Measurements from ENCODE around the gene PKN3. TPM values are rescaled to one million over a fixed set of nuclear protein-coding genes. Genes with fewer than 3 reads are reported as not detected.

PKN3 gene
- total RNA-seq, 5 donors from 2014 or later (not counting 1 experiment from before 2014, with no cell fraction given), result 2.1 to 4.3 (median 3.7) TPM

Other genes starting within 250 kb of the PKN3 start
- 10 to 100 TPM; 26.0 to 35.7 (median 33.1) TPM for gene ODF2, start 246.5 kb upstream of the PKN3 start, total RNA-seq
- 10 to 100 TPM; 15.5 to 30.5 (median 29.1) TPM for gene GLE1, start 197.8 kb upstream of the PKN3 start, total RNA-seq
- 100 to 1,000 TPM; 446 to 594 (median 461) TPM for gene SPTAN1, start 149.9 kb upstream of the PKN3 start, total RNA-seq
- 10 to 100 TPM in 2 of 5 donors, 1 to 10 TPM in 3; 4.1 to 10.5 (median 8.0) TPM for gene DYNC2I2, start 45.7 kb upstream of the PKN3 start, total RNA-seq
- 100 to 1,000 TPM; 239 to 279 (median 252) TPM for gene SET, start 13.3 kb upstream of the PKN3 start, total RNA-seq
- 10 to 100 TPM; 22.6 to 32.9 (median 31.4) TPM for gene ZDHHC12, start 21.6 kb downstream of the PKN3 start, total RNA-seq
- gene ZER1, start 69.4 kb downstream of the PKN3 start, total RNA-seq, result 10 to 100 TPM; 38.4 to 50.6 (median 40.2) TPM
- gene TBC1D13, start 84.8 kb downstream of the PKN3 start, total RNA-seq, result 10 to 100 TPM; 27.6 to 34.3 (median 31.8) TPM
- gene ENDOG, start 116.0 kb downstream of the PKN3 start, total RNA-seq, result 10 to 100 TPM; 11.3 to 31.1 (median 25.1) TPM
- gene SPOUT1, start 127.3 kb downstream of the PKN3 start, total RNA-seq, result 10 to 100 TPM; 43.7 to 89.4 (median 82.6) TPM
- gene KYAT1, start 179.4 kb downstream of the PKN3 start, total RNA-seq, result 10 to 100 TPM in 4 of 5 donors, 1 to 10 TPM in 1; 9.7 to 15.6 (median 11.7) TPM
- 10 to 100 TPM; 30.7 to 34.3 (median 33.9) TPM for gene LRRC8A, start 179.6 kb downstream of the PKN3 start, total RNA-seq
- 1 to 10 TPM in 3 of 5 donors, under 1 TPM in 2; 0.53 to 5.5 (median 3.3) TPM for gene PHYHD1, start 218.5 kb downstream of the PKN3 start, total RNA-seq
- gene DOLK, start 245.1 kb downstream of the PKN3 start, total RNA-seq, result 10 to 100 TPM in 2 of 5 donors, 1 to 10 TPM in 3; 5.4 to 11.6 (median 10.0) TPM
- gene NUP188, start 245.2 kb downstream of the PKN3 start, total RNA-seq, result 10 to 100 TPM; 51.0 to 78.4 (median 71.3) TPM